ENCODE results near the gene CCNF. TPM values are rescaled to one million over a fixed set of nuclear protein-coding genes. Genes with fewer than 3 reads are reported as not detected.

Gene CCNF
- total RNA-seq, 2 donors from 2014 or later = 0.99 to 2.3 TPM

GRCh38 chr16:2424061-2425007 is 4.9 kb upstream of the CCNF start:
- no peak overlapping the region for H3K27ac ChIP-seq
- no peaks in the 10 kb centered on the region for H3K27me3 ChIP-seq
- intact Hi-C loops (cut with DNase I) = loop anchor here (5.0 kb wide), 1 partner anchor 87 kb away; no protein-coding TSS in a partner anchor
- H3K9me3 ChIP-seq = no peaks in the 10 kb centered on the region
- WGBS, 2 donors = 84 to 89% methylated on average over 8 to 25 of the region's 25 CpGs
- TF ChIP-seq POLR2A (IDR thresholded peaks at IDR 0.05) (no peak), CTCF (IDR thresholded peaks at IDR 0.05) (no peak)
- DNase-seq (no peak), ATAC-seq (no peak)
- H3K4me1 ChIP-seq = peaks cover 14% of the 10 kb centered on the region
- H3K36me3 ChIP-seq (replicated peaks in 1 of 2; ENCODE audit: insufficient read depth in 1 of 2, low read depth in 2 of 2) = no peaks in the 10 kb centered on the region
- H3K4me3 ChIP-seq = no peak overlapping the region

DNA sequence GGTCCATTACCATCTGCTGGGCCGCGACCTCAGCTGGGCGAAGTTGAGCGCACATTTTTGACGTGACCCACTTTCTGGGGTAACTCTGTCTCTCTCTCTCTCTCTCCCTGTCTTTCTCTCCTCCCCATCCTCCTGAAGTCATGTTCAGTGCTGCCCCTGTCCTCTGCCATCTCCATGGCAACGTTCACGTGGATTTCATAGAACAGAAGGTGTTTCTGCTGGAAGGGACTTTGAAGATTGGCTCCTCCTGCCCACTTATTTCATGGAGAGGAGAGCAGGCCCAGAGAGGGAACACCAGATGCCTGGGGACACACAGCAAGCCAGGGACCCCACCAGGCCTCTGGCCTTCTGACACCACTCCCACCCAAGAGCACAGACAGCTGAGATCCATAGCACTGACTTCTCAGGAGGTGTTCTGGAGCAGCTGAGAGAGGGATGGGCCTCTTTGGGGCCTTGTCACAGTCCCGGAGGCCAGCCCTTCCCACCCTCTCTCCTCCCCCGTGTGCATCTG is 4.2 kb upstream of the CCNF start:
- ATAC-seq (no peak), DNase-seq (no peak)
- Histone ChIP-seq H3K36me3 (replicated peaks in 1 of 2; ENCODE audit: insufficient read depth in 1 of 2, low read depth in 2 of 2) (no peaks in the 10 kb centered on the region), H3K27ac (no peak overlapping the region), H3K27me3 (no peaks in the 10 kb centered on the region), H3K4me1 (peaks cover 18% of the 10 kb centered on the region), H3K9me3 (no peaks in the 10 kb centered on the region), H3K4me3 (no peak overlapping the region)
- TF ChIP-seq POLR2A (IDR thresholded peaks at IDR 0.05) (no peak), CTCF (IDR thresholded peaks at IDR 0.05) (no peak)
- intact Hi-C loops (cut with DNase I) = loop anchor here (5.0 kb wide), 1 partner anchor 88 kb away; no protein-coding TSS in a partner anchor
- 87% methylated on average over 9 of the region's 9 CpGs for WGBS, 2 donors

- Histone ChIP-seq H3K27ac (no peak overlapping the region), H3K4me3 (no peak overlapping the region), H3K36me3 (replicated peaks in 1 of 2; ENCODE audit: insufficient read depth in 1 of 2, low read depth in 2 of 2) (no peaks in the 10 kb centered on the region), H3K4me1 (peaks cover 24% of the 10 kb centered on the region), H3K9me3 (no peaks in the 10 kb centered on the region), H3K27me3 (no peaks in the 10 kb centered on the region)
- intact Hi-C loops (cut with DNase I) = loop anchor here (5.0 kb wide), 1 partner anchor 89 kb away; no protein-coding TSS in a partner anchor
- no peak for DNase-seq
- no peak for TF ChIP-seq POLR2A (IDR thresholded peaks at IDR 0.05)
- TF ChIP-seq CTCF (IDR thresholded peaks at IDR 0.05) = no peak
- WGBS, 2 donors = 90 to 93% methylated on average over 7 to 13 of the region's 13 CpGs
- ATAC-seq = no peak
Measured at GRCh38 chr16:2425825-2426430, 3.3 kb upstream of the CCNF start.

- DNase-seq = peak in 3 of 4 donors; percentile 19 to 69 (median 44)
- no peak overlapping the region for H3K27ac ChIP-seq
- WGBS, 2 donors = 86 to 95% methylated on average over 5 to 6 of the region's 6 CpGs
- H3K9me3 ChIP-seq = no peaks in the 10 kb centered on the region
- peaks cover 24% of the 10 kb centered on the region for H3K4me1 ChIP-seq
- no peaks in the 10 kb centered on the region for H3K36me3 ChIP-seq (replicated peaks in 1 of 2; ENCODE audit: insufficient read depth in 1 of 2, low read depth in 2 of 2)
- no peak overlapping the region for H3K4me3 ChIP-seq
- ATAC-seq = no peak
- no peaks in the 10 kb centered on the region for H3K27me3 ChIP-seq
- intact Hi-C loops (cut with DNase I) = loop anchor here (5.0 kb wide), 1 partner anchor 90 kb away; no protein-coding TSS in a partner anchor
- TF ChIP-seq CTCF (IDR thresholded peaks at IDR 0.05) = no peak
- no peak for TF ChIP-seq POLR2A (IDR thresholded peaks at IDR 0.05)
Measured at GRCh38 chr16:2426941-2427361, 2.3 kb upstream of the CCNF start.

All from body of pancreas (tissue), 4 donors.